Measurements from ENCODE around the gene ROR2. TPM values are rescaled to one million over a fixed set of nuclear protein-coding genes. Genes with fewer than 3 reads are reported as not detected.

ROR2 gene
- total and polyA plus RNA-seq, 2 donors (not counting 3 experiments of a cell fraction or from before 2014, with no cell fraction given) = not detected

GRCh38 chr9:91578911-91579310, 371.1 kb downstream of the ROR2 start:
- DNase-seq (ENCODE audit: low read depth, low spot score) (no peak), FAIRE-seq (no peak)
- no TSS peak for BruUV-seq (replicated peaks)
- intact Hi-C loops (cut with micrococcal nuclease) (loop anchor here (5.0 kb wide), 1 partner anchor 1412 kb away; no protein-coding TSS in a partner anchor), dilution Hi-C loops (cut with MboI; ENCODE audit: extremely low pct_ligation_motif_present, low sequenced_read_pairs) (no loop called here)
- H3K9me3 ChIP-seq (replicated peaks; ENCODE audit: control insufficient read depth, insufficient read depth, low read length) = no peaks in the 10 kb centered on the region
- no peaks in the 10 kb centered on the region for H3K36me3 ChIP-seq (ENCODE audit: control insufficient read depth in 2 of 2, extremely low read depth in 1 of 2, insufficient read depth in 2 of 2, low read length in 2 of 2)
- no peaks in the 10 kb centered on the region for H3K27me3 ChIP-seq (ENCODE audit: control insufficient read depth in 2 of 2, insufficient read depth in 2 of 2, low read length in 2 of 2)
- no peak overlapping the region for H3K27ac ChIP-seq (ENCODE audit: insufficient read depth, low read depth, low read length)
- H3K9ac ChIP-seq (replicated peaks; ENCODE audit: extremely low read depth, insufficient read depth, low read length) = no peak overlapping the region
- POLR2A ChIA-PET = no interaction called here
- H2AFZ ChIP-seq (ENCODE audit: low read depth, low read length) = no peak overlapping the region
- no peaks in the 10 kb centered on the region for H4K20me1 ChIP-seq (replicated peaks; ENCODE audit: control insufficient read depth, extremely low read depth, insufficient read depth, low read length)
- H3K79me2 ChIP-seq (ENCODE audit: control insufficient read depth, insufficient read depth, low read length) = no peaks in the 10 kb centered on the region
- H3K9me1 ChIP-seq (replicated peaks; ENCODE audit: control insufficient read depth, extremely low read depth, insufficient read depth, low read length) = no peaks in the 10 kb centered on the region
- no peak overlapping the region for H3K4me2 ChIP-seq (ENCODE audit: insufficient read depth, low read length)
- no peak overlapping the region for H3K4me3 ChIP-seq (replicated peaks in 1 of 3; ENCODE audit: insufficient read depth in 1 of 3, low read depth in 1 of 3, low read length in 3 of 3)
- no peaks in the 10 kb centered on the region for H3K4me1 ChIP-seq (ENCODE audit: control insufficient read depth, extremely low read depth, insufficient read depth, low read length)
- TF ChIP-seq JUN (IDR thresholded peaks at IDR 0.05; ENCODE audit: borderline replicate concordance, insufficient read depth, insufficient read length, low read depth) (no peak), GATA2 (IDR thresholded peaks at IDR 0.05; ENCODE audit: insufficient read depth, insufficient read length, low read depth, low read length) (no peak), MYC (IDR thresholded peaks at IDR 0.05; ENCODE audit: low read depth, low read length) (no peak), POLR2A (IDR thresholded peaks at IDR 0.05; ENCODE audit: low read depth, low read length) (no peak), EZH2 (IDR thresholded peaks at IDR 0.05; ENCODE audit: borderline replicate concordance, low read depth, low read length, severe bottlenecking) (no peak), FOS (IDR thresholded peaks at IDR 0.05; ENCODE audit: borderline replicate concordance, insufficient read depth, low read length) (no peak), POLR2AphosphoS5 (IDR thresholded peaks at IDR 0.05; ENCODE audit: insufficient read depth, low read depth, low read length) (no peak), MAX (IDR thresholded peaks at IDR 0.05; ENCODE audit: insufficient read depth, insufficient read length) (no peak), CTCF (IDR thresholded peaks at IDR 0.05; ENCODE audit: extremely low read depth in 1 of 2, insufficient read depth in 1 of 2, low read depth in 1 of 2, low read length in 2 of 2) (no peak)
- CTCF ChIA-PET = no interaction called here

All from endothelial cell of umbilical vein (primary cell).